NT2/D1 (cell line): ENCODE data around the gene P2RY14.

Experiments
- YY1 ChIP-seq: IDR thresholded peaks from 2 replicates; pipeline ENCODE4 v1.6.1; 2011; ENCODE audit not compliant: insufficient read length, insufficient read depth
- ZNF274 ChIP-seq: IDR thresholded peaks from 2 replicates; pipeline ENCODE4 v1.6.1; 2011; ENCODE audit warnings: mild to moderate bottlenecking, low read depth, low read length

DNA sequence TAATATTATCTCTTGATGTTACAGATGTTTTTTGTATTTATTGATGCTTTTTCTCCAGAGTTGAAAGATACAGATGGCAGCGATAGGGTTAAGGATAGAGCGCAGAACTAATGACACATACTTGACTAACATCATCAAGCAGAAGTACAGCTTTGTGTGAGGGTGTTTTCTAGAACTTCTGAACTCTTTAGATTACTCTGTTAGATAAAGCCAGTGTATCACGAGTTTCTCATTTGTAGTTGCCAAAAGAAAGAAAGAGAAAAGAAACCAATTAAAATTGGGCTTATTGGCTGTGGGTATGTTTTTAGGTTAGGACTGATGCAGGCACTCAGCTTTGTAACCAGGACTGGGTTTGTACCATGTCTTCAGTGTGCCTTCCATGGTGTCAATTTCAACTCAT lies 68.7 kb downstream of the P2RY14 start:
- no peak for TF ChIP-seq YY1
- TF ChIP-seq ZNF274 = no peak
